Measurements from ENCODE around the gene C2orf76.
"Not testable (repeated sequence)": the region's sequence is repeated elsewhere in the genome, so short reads cannot be mapped to it uniquely, and the experiment has no call there.

The C2orf76 gene

GRCh38 chr2:119377294-119377992, 10.8 kb upstream of the C2orf76 start:
- no peak for DNase-seq

DNA sequence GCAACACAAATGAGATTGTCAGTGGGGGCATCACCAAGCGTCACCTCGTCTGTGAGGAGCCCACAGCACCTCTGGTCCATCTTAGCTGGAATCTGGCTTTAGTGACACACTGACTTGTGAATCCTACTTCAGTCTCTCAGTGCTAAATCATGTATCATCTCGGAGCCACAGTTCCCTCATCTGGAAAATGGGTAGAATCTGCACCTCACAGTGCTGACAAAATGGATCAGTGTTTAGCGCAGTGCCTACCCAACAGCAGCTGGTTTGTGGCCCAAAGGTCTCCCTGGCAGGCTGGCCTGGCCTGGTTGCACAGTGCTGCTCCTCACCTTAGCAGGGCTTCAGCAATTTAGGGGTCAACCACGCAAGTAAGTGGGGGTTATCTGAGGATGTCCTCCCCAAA, 10.2 kb upstream of the C2orf76 start:
- no peak for DNase-seq

- not testable (repeated sequence) for DNase-seq
Observed at GRCh38 chr2:119376406-119376805, 9.8 kb upstream of the C2orf76 start.

- not testable (repeated sequence) for DNase-seq
Observed at GRCh38 chr2:119373907-119374745, 7.5 kb upstream of the C2orf76 start.

DNA sequence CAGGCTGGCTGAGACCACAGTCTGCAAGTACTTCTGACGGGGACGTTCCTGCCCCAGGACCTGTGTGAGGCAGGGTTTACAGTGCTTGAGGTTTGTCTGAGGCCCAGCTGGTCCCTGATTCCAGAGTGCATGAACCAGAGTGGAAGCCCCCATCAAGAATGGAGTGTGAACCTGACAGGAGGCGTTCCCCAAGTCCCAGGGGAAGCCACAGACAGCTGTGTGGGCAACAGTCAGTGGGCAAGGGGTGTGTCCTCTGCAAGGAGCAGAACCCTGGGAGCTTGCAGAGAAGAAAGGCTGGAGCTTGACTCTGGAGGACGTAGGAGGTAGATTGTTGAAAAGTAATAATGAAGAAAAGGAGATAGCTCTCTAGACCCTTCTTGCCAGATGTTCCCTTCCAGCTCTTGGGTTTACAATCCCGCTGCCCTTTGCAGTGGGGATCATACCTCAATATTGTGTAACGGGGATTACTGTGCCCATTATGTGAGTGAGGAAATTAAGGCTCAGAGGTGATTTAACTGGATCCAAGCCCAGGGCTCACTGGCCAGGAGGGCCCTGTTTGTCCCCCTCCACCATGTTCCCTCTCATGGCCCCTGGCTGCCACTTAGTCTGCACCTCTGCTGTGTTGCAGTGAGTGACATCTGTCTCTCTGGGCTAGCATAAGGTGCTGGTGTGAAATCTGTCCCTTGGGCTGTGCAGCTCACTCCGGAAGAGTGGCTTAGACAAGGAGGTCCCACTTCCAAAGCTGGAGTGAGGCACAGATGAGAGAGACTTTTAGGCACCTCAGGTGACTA, 6.3 kb upstream of the C2orf76 start:
- no peak for DNase-seq

DNA sequence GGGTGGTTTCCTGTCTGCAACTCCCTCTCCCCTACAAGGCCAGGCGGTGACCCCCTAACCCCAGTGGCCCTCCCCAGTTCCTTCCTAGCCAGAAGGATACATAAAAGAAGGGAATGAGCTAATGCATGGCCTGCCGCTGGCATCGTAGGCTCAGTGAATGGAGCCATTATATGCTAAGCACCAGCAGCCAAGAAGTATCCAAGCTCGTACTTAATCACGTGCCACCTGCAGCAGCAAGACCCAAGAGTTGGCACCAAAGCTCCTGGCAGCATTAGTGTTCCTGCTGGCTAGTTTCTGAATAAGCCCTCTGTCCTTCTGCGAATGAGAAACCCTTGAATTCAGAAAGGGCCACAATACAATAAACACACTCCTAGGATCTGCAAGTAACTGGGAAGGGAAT, 4.5 kb upstream of the C2orf76 start:
- DNase-seq: no peak

- DNase-seq: no peak
Observed at GRCh38 chr2:119369845-119370244, 3.2 kb upstream of the C2orf76 start.

DNA sequence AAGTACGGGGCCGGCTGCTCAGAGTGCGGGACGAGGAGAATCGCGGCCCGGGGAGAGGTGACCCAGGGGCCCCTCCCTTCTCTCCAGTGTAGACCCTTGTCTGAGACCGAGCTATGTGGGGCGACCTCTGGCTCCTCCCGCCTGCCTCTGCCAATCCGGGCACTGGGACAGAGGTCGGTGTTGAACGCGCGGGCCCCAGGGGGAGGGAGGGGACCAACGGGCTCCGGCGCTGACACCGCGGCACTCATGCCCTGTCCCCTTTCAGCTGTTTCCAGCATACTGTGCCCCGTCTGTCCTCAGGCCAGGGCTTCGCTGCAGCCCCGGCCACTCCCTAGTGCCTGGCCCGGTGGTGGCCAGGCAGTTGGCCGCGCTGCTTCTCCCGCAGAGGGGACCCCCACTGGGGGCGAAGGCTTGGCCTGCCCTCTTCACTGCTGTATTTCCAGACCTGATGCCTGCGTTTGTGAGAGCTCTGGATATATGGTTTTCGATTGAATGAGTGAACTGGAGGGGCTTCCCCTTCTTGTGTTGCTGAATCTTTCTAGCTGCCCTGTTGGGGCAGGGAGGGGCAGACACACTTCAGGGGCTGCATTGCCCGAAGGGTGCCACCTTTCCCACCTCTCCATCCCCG, 952 bp upstream of the C2orf76 start:
- peak; percentile 69 for DNase-seq

DNA sequence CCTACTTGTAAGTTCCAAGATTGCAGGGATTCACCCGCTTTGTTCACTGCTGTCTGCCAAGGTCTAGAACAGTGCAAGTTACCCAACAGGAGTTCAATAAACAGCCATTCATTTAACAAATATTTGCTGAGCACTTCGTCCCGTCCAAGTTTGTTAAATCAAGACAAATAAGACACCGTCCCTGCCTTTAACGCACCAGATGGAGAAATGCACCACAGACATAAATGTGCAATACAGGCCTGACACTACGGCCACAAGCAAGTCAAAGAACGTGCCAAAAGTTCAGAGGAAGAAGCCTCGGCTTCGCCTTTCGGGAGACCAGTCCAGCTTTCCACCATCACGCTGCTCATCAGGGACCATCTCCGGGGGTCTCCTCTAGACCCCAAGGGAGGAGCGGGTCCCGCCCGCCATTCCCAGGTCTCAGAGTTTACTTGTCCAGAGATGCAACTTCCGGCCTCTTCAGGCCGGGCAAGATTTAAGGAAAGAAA, 429 bp downstream of the C2orf76 start:
- DNase-seq: no peak

DNA sequence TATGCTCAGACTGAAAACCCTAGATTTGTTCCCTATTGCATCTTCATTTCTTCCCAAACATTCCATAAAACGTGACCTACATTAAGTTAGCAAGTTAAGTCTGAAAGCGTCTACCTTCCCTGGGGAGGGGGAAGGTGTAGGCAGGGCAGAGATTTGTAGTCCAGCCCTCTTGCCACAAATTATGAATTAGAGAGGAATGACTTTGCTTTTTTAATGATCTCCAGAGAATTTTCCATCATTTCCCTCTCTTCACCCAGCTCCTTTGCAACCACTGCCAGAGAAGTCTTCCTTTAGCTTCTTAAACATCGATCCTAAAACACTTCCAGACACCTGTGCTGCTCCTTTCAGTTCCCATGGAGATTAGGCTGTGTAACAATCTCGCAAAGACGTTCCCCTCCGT, 1.2 kb downstream of the C2orf76 start:
- DNase-seq: no peak

GRCh38 chr2:119364798-119365197, 1.8 kb downstream of the C2orf76 start:
- DNase-seq: no peak

DNA sequence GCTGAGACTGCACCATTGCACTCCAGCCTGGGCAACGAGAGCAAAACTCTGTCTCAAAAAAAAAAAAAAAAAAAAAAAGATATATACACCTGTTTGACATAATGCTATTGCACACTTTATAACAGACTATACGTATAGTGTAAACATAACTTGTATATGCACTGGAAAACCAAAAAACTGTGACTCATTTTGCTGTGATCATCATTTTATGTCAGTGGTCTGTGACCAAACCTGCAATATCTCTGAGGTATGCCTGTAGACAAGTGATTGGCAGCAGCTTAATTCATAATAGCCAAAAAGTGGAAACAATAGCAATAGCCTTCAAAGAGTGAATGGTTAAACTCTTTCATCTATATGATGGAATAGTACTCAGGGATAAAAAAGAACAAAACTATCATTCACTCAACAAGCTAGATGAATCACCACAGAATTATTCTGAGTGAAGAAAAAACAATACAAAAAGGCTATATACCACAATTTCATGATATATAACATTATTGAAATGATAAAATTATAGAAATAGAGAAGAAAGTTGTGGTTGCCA, 6.1 kb downstream of the C2orf76 start:
- DNase-seq: no peak

- no peak for DNase-seq
Observed at GRCh38 chr2:119359774-119360173, 6.9 kb downstream of the C2orf76 start.

DNA sequence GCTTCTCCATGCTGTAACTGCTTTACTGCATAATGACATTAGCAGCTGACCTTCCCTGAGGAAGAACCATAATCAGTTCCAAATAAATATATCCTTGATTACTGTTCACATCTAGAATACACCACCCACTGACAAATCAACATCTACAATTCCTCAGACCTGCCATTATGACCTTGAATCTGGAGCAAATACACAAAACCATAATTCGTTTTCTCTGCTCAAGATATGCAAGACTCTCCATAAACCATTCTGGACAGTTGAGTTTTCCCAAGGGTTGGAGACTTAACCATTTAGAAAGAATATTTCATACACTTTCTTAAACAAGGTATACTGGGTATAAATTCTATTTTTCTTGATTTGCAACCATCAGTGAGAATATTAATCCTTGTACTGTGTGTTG, 11.8 kb downstream of the C2orf76 start:
- no peak for DNase-seq

GRCh38 chr2:119352357-119352756, 14.3 kb downstream of the C2orf76 start:
- no peak for DNase-seq

GRCh38 chr2:119350311-119350998, 16.2 kb downstream of the C2orf76 start:
- DNase-seq: no peak

- DNase-seq: no peak
Observed at GRCh38 chr2:119349289-119349688, 17.3 kb downstream of the C2orf76 start.

DNA sequence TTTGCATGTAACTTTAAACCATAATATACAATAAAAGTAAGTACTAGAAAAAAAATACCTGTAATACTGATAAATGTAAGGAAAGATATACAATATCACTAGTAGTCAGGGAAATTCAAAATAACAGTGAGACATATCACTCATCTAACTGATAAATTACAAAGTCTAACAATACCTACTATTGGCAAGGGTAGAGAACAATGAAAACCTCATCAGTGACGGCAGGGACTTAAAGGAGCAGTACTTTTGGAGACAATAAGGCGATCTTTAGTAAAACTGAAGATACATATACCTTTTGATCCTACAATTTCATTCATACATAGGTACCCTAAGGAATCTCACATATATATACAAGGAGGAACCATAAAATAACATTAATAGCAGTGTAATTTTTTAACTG, 24.9 kb downstream of the C2orf76 start:
- no peak for DNase-seq

DNA sequence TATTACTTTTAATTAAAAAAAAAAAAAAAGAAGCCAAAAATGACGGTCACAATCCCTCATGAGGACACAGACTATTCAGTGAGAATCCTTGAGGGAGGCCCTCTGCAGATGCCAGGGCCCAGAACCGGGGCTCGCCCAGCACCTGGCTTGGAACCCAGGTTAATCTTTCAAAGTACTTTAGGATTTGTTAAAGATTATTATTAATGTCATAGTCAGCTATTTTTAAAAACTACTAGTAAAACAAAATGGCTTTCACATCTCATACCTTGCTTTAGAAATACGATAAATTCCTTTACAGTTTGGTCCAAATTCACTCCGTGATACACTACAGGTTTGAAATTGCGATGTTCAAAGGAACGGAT, 27.1 kb downstream of the C2orf76 start:
- no peak for DNase-seq

DNA sequence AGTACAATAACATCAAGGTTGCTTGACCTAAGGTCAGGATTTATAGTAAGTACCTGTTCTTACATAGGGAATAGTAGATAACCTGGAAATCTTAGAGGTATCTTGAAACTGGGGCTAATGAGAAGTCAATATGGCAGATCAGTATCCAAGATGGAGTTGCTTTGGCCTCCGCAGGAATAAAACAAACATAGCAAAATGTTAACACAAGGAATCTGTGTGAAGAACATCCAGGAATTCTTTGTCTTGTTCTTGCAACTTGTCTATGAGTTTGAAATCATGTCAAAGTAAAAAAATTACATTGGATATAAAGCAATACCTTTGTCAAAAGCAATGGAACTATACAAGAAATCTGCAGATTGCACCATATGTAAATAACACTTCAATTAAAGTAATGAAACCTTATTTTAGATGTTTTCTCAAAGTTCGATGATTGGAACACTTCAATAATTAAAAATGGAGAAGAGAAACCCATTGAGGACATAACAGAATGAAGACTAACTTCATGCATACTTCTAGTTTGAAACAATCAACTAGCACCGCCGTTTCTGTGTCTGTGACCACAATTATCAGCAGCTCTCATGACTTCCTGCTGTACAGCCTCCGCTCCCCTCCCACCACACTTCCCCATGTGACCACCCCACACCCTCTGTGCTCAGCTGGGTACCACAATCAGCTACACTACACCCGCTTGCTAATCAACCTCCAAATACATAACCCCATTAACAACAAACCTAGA, 27.6 kb downstream of the C2orf76 start:
- DNase-seq: peak; percentile 15

- no peak for DNase-seq
Observed at GRCh38 chr2:119338272-119338671, 28.4 kb downstream of the C2orf76 start.

All from activated CD4-positive, alpha-beta T cell treated with anti-CD3 and anti-CD28 coated beads for 48 hours (primary cell).